HCT116 (cell line): Measurements from ENCODE around the gene TMEM269. TPM values are rescaled to one million over a fixed set of nuclear protein-coding genes. Genes with fewer than 3 reads are reported as not detected.

Experiments
- total RNA-seq: library from RNA; stranded (reverse); gene quantifications from one replicate; pipeline ENCODE4 v1.2.1, GENCODE V29; 2021; ENCODE audit not compliant: unreplicated experiment

The TMEM269 gene
- total RNA-seq, 1 experiment from 2014 or later: 0.34 TPM

Other genes with a start within 250 kb of the TMEM269 start
- 100 TPM for gene PPIH, start 126.6 kb upstream of the TMEM269 start, total RNA-seq
- 1,009 TPM for gene YBX1, start 102.6 kb upstream of the TMEM269 start, total RNA-seq
- not detected for gene CLDN19, start 44.8 kb upstream of the TMEM269 start, total RNA-seq
- 32.9 TPM for gene P3H1, start 18.0 kb upstream of the TMEM269 start, total RNA-seq
- gene C1orf50, start 17.7 kb upstream of the TMEM269 start, total RNA-seq: 5.8 TPM
- gene ERMAP, start 32.1 kb downstream of the TMEM269 start, total RNA-seq: 5.4 TPM
- 14.4 TPM for gene SVBP, start 32.4 kb downstream of the TMEM269 start, total RNA-seq
- gene ZNF691, start 61.6 kb downstream of the TMEM269 start, total RNA-seq: 11.1 TPM
- 248 TPM for gene SLC2A1, start 173.9 kb downstream of the TMEM269 start, total RNA-seq